ENCODE measurements around the gene FLYWCH1. TPM values are rescaled to one million over a fixed set of nuclear protein-coding genes. Genes with fewer than 3 reads are reported as not detected.

The FLYWCH1 gene
- polyA plus RNA-seq, 3 donors = 27.8 to 38.9 (median 32.4) TPM

DNA sequence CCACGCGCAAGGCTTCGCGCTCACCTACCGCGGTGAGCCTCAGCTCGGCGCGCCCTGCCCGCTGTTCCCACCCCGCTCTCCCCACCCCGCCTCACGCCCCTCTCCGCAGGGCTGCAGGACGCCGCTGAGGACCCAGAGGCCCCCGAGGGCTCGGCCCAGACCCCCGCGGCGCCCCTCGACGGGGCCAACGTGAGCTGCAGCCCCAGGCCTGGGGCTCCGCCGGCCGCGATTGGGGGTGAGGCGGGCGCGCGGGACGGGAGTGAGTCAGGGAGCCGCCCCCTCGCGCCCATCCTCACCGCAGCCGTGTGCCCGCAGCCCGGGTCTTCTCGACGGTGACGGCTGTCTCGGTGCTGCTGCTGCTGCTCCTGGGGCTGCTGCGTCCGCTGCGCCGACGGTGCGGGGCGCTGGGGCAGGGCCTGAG lies 55.5 kb downstream of the FLYWCH1 start:
- no peak for DNase-seq

DNA sequence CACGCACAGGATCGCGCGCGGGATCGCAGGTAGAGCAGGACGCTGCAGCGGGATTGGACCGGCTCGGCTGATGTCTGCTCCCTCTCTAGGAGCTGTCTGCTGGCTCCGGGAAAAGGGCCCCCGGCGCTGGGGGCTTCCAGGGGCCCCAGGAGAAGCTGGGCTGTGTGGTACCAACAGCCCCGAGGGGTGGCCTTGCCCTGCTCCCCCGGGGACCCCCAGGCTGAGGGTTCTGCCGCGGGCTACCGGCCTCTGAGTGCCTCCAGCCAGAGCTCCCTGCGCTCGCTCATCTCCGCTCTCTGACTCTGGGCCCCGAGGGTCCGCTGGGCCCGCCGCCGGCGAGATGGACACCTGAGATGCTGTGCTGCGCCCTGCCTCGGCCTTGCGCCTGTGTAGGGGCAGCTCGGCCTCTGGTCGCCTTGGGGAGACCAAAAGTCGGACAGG lies 56.0 kb downstream of the FLYWCH1 start:
- DNase-seq = no peak

DNA sequence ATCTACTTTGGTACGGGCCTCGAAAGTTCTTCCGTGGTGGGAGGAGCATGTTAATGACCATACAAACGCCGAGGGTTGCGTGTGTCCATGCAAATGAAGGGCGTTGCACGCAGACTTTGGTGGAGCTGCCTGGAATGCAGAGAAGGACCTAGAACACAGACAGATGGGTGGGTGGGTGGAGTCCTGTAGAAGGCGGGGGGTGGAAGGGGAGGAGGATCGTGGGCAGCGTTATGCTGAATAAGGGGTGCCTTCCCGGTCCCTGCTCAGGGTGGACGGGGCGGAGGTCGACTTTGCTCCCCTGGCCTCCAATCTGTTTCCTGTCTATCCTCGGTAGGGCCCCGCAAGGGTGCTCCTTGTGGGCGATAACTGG lies 56.6 kb downstream of the FLYWCH1 start:
- DNase-seq = no peak

DNA sequence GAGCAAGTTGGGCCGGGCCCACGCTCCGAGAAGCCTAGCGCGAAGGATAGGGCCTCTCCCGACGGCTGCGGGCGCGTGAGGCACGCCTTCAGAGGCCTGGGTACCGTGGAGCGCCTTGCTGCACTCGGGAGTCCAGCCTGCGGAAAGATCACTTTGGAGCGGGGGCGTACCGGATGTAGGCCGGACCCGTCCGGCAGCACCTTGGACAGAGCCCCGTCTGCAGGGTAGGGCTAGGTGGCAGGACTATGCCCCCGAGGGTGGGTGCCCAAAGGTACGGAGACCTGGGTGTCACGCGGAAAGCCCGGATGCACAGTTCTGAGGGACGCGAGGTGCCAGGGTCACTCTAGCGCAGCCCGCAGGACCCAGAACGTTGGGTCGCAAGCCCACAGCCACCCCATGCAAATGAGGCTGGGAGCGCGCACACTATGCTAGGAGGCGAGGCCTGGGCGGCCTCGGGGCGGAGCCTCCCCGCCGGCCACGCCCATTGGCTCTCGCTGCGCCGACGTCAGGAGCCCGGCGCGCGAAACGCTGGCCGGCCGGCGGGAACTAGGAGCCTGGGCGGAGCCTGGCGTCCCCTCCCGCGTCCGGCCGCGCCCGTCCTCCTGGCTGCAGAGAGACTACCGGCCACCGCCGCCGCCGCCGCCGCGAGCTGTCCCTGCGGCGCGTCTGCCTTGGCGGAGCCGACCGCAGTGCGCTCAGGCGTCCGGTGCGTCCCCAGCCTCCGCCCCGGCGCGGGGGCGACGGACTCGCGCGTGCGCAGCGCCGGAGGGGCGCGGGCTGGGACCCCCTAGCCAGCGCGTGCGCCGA lies 57.2 kb downstream of the FLYWCH1 start, which contains the start of gene PAQR4:
TSS of gene PAQR4 (plus strand) at position 611 of the 807 bp plus-strand sequence. CDS start 327 bp downstream, outside the sequence.
- peak; percentile 87 for DNase-seq

DNA sequence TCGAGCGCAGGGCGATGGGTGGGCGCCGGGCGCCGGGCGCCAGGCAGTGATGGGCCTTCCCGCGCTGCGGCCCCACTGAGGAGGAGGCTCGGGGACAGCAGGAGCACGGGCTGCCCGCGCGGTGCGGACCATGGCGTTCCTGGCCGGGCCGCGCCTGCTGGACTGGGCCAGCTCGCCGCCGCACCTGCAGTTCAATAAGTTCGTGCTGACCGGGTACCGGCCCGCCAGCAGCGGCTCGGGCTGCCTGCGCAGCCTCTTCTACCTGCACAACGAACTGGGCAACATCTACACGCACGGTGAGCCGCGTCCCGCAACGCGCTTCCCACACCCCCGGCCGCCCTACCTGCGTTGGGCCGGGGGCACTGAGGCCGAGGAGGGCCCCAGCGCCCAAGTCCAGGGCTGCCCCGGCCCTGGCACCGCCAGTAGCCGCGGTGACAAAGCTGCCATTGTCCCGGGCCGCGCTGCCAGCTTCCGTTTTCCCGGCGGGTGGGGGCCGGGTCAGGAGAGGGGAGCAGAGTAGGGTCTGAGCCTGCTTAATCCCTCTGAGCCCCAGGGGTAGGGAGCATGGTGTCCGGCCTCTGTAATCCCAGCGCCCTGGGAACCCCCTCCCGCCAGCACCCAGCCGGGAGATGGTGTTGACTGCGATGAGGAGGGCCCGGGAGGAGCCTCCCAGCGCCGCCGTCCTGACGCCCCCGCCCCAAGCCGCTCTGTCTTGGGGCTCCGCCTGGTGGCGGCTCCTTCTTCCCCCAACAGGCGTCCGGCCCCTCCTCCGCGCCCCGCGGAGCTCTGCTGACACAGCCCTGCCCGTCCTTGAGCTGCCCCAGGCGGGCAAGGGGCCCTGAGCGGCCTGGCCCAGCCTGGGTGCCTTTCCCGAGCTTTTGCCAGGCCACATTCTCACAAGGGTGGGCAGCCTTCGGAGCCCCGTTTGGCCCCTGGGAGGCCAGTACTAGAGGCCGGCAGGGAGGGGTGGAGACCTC lies 58.1 kb downstream of the FLYWCH1 start:
- no peak for DNase-seq

DNA sequence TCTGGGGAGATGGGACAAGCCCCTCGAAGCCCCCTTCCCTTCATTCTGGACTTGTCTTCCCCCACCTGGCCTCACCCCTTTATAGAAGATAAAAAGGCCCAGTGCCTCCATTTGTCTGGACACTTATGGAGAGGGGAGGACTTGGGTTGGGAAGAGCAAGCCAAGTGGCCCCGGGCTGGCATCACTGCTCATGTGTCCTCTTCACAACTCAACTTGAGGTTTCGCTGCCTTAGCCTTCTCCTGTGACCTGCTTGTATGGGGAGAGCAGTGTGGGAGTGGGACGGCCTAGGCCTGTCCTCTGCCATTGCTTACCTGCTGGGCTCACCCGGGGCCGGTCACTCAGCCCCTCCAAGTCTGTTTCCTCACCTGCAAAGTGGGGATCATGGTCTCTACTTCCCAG lies 58.8 kb downstream of the FLYWCH1 start:
- DNase-seq = no peak

DNA sequence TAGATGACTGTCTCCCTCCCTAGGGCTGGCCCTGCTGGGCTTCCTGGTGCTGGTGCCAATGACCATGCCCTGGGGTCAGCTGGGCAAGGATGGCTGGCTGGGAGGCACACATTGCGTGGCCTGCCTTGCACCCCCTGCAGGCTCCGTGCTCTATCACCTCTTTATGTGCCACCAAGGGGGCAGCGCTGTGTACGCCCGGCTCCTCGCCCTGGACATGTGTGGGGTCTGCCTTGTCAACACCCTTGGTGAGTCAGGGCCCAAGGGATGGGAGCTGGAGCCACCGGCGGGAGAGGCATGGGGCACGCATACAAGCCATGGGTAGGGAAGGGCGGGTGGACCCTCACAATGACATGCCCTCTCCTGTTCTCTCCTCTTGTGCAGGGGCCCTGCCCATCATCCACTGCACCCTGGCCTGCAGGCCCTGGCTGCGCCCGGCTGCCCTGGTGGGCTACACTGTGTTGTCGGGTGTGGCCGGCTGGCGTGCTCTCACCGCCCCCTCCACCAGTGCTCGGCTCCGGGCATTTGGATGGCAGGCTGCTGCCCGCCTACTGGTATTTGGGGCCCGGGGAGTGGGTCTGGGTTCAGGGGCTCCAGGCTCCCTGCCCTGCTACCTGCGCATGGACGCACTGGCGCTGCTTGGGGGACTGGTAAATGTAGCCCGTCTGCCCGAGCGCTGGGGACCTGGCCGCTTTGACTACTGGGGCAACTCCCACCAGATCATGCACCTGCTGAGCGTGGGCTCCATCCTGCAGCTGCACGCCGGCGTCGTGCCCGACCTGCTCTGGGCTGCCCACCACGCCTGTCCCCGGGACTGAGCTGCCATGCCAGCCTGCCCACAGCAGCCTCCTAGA lies 59.6 kb downstream of the FLYWCH1 start:
- DNase-seq = no peak

DNA sequence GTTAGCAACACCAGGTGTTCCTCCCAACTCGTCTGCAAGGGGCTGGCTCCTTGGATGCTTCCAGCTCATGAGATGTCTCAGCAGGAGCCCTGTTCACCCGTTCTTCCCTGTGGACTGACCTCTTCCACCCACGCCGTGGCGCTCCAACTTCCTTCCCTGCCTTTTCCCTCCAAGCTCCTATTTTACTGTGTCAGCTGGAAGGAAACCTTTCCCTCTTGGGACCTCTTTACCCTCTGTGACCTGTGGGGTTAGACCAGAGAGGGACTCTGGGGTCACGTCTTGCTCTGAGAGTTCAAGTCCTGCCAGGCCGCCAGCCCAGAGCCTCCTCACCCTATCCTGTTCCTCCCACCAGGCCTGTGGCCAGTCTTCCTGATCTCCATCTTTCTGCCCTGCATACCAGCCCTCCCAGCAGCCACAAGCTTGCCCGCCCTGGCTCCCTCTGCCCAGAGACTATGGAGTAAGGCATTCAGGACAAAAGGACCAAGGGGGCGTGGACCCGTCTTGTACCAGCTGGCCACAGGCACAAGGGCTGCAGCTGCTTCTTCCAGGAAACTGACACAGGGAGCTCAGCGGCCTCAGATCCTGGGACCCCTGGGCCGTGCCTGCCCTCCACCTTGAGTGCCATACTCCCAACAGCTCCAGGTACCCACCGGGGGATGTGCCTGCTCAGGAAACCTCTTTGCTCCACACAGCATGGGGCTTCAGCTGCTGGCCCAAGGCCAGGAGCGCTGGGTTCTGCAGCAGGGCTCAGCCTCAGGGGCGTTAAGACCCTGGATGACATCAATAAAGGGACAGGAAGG lies 60.5 kb downstream of the FLYWCH1 start:
- DNase-seq = no peak

DNA sequence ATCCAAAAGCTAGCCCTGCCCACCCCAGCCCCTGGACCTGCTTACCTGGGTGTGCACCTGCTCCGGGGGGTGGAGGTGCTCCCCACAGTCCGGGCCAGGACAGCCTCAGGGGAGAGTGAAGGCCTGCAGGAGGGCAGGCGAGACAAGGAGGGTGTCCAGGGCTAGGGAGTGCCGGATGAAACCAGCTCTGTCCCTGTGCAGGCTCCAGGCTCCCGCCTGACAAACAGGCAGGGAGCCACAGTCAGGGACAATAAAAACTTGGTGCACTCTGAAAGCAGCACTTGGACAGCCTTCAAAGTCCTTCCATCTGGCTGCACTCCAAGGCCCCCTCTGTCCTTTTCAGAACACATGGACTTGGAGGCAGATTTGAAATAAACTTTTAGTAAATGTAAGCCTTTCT lies 61.4 kb downstream of the FLYWCH1 start:
- no peak for DNase-seq

DNA sequence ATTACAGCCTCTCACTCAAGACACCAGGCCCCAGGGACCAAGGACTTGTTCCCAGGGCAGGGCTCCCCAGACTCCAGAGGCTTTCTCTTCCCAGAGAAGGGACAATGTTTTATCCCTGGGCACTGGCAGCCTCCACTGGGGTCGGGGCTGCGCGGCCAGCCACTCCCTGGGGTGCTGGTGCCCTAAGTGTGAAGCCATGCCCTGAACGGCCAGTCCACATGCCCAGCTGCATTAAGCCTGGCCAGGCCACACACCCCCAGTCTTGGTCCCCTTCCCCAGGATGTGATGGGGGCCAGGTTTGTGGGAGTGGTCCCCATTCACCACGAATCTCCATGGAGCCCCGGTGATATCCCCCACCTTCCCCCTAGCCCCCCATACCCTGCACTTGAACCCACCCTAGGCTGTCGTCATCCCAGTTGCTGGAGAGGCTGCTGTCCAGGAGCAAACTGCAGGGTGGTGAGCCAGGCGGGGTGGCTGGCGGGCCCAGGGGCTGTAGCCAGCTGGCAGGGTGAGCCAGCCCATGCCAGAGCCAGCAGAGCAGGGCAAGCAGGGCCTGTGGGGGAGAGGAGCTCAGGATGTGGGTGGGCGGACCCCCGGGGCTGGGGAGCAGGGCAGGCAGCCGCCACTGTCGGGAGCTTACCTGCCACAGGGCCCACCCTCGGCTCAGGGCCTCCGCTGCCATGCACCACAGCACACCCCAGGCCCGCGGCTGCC lies 62.0 kb downstream of the FLYWCH1 start:
- no peak for DNase-seq

DNA sequence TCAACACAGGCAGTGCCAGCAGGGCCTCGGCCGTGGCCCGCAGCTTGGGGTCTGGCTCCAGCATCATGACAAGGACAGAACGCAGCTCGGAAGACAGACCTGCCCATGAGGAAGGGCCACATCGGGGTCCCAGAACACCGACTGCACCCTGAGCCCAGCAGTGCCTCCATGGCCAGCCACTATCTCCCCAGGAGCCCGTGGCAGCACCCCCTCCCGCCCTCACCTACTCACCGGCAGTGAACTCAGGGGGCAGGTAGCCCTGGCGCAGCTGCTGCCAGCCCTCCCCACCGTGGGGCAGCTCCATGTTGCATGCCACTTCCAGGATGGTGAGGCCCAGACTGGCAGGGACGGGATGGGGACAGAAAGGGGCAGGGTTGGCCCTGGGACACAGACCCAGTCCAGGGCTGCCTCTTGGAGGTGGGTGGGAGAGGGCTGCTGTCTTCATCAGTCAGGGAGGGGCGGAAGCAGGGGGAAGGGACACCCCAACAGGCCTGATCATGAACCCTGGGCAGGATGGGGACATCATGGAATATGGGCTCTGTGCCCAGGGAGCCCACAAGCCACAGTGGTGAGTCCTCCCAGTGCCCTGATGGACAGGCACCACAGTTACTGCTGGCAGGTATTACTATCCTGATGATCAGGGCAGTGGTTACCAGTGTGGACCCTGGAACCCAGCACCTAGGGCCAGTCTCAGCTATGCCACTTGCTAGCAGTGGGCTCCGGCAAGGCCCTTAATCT lies 62.8 kb downstream of the FLYWCH1 start:
- DNase-seq = no peak

DNA sequence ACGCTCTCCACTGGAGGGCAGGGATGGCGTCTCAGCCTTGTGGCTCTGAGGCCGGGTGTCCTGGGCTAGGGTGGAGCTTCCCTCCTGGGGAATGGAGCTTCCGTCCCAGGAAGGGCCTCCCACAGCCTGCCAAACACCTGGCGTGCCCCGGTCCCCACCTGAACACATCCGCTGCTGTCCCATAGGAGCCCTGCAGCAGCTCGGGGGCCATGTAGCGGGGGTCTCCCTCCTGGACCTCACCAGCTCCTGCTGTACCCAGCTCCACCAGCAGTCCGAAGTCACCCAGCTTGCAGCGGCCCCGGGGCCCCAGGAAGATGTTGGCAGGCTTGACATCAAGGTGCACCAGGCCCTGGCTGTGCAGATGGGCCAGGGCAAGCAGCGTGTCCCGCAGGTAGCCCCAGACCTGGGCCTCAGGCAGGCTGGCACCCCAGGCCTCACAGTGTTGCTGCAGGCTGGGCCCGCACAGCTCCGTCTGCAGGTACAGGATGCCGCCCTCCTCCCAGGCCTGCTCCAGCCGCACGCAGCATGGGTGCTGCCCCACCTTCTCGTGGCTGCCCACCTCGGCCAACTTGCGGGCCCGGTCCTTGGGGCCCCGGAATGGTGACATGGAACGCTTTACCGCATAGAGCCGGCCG lies 63.5 kb downstream of the FLYWCH1 start:
- DNase-seq = no peak

DNA sequence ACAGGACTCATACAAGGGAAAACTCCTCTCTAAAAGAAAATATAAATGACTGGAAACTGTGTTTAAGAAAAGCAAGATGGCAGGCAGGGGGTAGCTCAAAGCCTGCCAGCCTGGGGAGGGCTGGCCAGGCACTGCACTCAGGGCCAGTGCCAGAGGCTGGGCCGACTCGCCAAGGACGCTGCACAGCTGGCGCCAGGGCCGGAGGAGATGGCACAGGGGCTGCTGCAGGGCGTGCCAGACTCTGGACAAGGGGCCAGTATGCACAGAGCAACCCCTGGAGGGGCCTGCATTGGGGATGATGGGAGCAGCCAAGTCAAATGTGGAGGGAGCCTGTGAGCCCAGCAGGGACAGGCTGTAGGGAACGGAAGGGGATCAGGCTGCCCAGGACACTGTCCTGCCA lies 64.5 kb downstream of the FLYWCH1 start:
- no peak for DNase-seq

DNA sequence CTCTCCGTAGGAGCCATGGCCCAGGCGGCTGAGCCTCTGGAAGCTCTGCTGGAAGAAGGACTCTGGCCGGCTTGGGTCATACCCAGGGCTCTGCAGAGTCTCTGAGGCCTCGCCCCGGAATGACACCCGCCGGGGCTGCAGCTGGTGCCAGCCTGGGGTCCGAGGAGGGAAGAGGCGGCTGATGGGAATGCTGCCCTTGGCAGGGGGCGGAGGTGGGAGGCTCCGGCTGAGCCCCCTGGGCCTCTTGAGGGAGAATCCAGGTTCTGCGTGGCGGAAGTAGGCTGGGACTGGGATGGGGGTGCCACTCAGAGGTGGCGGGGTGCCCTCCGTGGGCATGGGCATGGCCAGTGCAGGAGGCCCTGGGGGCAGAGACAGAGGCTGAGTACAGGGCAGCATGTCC lies 64.9 kb downstream of the FLYWCH1 start:
- DNase-seq = no peak

DNA sequence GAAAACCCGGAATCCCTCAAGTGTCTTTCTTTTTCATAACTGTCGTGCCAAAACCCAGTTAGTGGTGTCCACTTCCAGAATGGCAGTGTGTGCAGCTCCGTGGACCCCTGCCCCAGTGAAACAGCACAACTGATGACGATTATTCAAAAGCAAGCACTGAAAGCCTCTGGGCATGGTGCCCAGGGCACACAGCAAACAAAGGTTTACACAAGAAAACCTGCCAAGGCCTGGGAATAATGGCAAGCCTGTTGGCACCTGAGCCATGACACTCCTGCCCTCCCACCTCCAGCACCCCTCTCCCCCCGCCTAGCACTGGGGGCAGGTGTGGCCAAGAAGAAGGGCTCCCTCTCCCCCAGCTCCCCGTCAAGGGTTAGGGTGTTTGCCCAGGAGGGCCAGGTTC lies 65.7 kb downstream of the FLYWCH1 start:
- DNase-seq = no peak

DNA sequence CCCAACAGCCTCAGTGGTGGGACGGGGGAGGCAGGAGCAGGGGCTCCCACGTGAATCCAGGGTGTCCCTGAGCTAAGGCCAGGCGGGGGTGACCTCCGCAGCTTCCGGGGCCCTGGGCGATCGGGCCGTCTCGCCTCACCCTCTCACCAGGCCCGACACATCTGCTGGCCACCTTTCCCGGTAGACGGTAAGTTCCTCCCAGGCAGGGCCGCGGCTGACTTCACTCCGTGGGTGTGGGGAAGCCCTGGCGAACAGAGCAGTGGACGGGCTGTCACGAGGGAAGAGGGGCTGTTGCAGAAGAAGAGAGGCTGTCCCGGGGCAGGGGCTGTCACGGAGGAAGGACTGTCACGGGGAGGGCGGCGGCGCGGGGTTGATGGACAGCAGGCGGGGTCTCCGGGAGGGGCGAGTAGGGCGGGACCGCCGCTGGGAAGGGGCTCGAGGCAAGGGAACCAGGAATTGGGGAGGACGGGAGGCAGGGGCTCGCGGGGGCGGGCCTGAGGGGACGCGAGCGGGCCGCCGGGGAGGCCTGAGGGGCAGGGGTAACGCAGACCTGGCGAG lies 68.0 kb downstream of the FLYWCH1 start:
- no peak for DNase-seq

DNA sequence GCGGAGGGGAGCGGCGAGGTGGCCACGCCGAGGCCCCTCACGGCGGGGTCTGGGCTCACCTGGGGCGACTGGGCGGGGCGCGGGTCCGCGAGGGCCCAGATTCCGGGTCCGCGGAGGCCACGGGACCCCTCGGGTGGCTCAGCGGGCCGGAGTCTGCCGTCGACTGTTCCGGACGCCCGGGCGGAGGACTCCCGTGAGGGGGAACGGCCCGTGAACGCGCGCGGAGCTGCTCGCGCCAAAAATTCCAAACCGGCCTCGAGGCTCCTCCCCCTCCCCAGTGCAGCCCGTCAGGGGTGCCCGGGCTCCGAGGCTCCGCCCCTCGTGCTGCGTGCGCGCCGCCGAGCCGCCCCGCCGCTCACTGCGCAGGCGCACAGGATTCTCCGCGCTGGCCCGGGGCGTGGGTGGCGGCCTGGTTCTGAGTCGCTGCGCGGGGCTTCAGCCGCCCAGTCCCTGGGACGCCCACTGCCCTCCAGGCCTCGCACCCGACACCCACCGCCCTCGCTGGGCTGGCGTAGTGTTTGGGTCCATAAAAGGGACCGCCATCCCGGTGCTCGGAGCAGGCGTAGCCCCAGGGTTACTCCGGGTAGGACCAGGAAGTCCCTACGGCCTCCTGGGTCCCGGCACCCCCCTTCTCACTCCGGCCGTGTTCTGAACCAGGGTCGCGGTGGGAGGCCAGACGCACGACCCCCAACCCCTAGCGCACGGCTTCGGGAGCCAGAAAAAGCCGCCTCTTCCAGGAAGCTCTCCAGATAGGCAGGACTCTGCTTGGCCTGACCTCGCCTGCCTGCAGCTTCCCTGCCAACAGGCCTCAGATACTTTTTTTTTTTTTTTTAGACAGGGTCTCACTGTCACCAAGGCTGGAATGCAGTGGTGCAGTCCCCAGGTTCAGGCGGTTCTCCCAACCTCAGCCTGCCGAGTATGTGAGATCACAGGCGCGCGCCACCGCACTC lies 68.8 kb downstream of the FLYWCH1 start, which contains the start of gene PKMYT1:
TSS of gene PKMYT1 (minus strand) at position 220 of the 950 bp plus-strand sequence. CDS start 789 bp downstream, outside the sequence.
- DNase-seq = peak; percentile 89
